Lower leg skin (tissue), 3 donors: ENCODE measurements around the gene PXK.

Source experiments
- POLR2A ChIP-seq, 2 donors: fragments of 450-650 bp; IDR thresholded peaks; one replicate each; pipeline ENCODE4 v1.6.1; 2016 to 2017; ENCODE audit warnings: antibody characterized with exemption in 2 of 2, mild to moderate bottlenecking in 1 of 2, moderate library complexity in 1 of 2
- TF ChIP-seq, protein P1 (sequence below), 3 donors: fragments of 450-650 bp; IDR thresholded peaks; one replicate each; pipeline ENCODE4 v1.5.1; 2016; ENCODE audit warnings: antibody characterized with exemption in 3 of 3, mild to moderate bottlenecking in 3 of 3, moderate library complexity in 2 of 3

DNA sequence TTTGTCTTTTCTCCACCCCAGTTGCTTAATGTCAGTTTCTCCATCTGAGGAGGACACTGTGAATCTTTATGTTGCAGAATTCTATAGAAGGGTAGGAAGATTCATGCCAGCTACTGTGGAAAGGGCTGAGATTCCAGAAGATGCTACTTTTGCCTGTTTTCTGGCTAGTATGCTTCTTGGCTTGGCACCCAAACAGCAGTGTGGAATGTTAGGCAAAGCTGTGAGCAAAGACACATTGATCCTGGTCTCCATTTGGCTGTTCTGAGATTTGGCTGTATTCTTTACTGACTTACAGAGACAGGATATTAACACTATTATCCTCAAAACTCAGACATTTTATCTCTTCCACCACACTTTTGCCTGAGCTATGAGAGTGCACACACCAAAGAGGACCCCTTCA lies 61.6 kb downstream of the PXK start:
- TF ChIP-seq, protein P1, sequence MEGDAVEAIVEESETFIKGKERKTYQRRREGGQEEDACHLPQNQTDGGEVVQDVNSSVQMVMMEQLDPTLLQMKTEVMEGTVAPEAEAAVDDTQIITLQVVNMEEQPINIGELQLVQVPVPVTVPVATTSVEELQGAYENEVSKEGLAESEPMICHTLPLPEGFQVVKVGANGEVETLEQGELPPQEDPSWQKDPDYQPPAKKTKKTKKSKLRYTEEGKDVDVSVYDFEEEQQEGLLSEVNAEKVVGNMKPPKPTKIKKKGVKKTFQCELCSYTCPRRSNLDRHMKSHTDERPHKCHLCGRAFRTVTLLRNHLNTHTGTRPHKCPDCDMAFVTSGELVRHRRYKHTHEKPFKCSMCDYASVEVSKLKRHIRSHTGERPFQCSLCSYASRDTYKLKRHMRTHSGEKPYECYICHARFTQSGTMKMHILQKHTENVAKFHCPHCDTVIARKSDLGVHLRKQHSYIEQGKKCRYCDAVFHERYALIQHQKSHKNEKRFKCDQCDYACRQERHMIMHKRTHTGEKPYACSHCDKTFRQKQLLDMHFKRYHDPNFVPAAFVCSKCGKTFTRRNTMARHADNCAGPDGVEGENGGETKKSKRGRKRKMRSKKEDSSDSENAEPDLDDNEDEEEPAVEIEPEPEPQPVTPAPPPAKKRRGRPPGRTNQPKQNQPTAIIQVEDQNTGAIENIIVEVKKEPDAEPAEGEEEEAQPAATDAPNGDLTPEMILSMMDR (IDR thresholded peaks at IDR 0.05), result no peak
- no peak for TF ChIP-seq POLR2A (IDR thresholded peaks at IDR 0.05)
